HEK293T (cell line): ENCODE data around the gene EIF4EBP3.

Experiments
- ARNT ChIP-seq: fragments of 450-650 bp; IDR thresholded peaks from 2 replicates; pipeline ENCODE4 v1.6.1; 2017; ENCODE audit warnings: mild to moderate bottlenecking
- BHLHE40 ChIP-seq: fragments of 450-650 bp; IDR thresholded peaks from 2 replicates; pipeline ENCODE4 v1.6.1; 2016; ENCODE audit warnings: mild to moderate bottlenecking, moderate library complexity, borderline replicate concordance
- ELF4 ChIP-seq: fragments of 450-650 bp; IDR thresholded peaks from 2 replicates; pipeline ENCODE4 v1.6.1; 2017; ENCODE audit warnings: antibody characterized with exemption
- FOXA1 ChIP-seq: fragments of 450-650 bp; IDR thresholded peaks from 2 replicates; pipeline ENCODE4 v1.6.1; 2016; ENCODE audit warnings: mild to moderate bottlenecking
- FOXM1 ChIP-seq: fragments of 450-650 bp; IDR thresholded peaks from 2 replicates; pipeline ENCODE4 v1.6.1; 2017; ENCODE audit warnings: mild to moderate bottlenecking, borderline replicate concordance
- HDGF ChIP-seq: fragments of 450-650 bp; IDR thresholded peaks from 2 replicates; pipeline ENCODE4 v1.6.1; 2017; ENCODE audit warnings: antibody characterized with exemption, borderline replicate concordance
- LEF1 ChIP-seq: fragments of 450-650 bp; IDR thresholded peaks from 2 replicates; pipeline ENCODE4 v1.6.1; 2017; ENCODE audit warnings: mild to moderate bottlenecking, borderline replicate concordance
- NFRKB ChIP-seq: fragments of 450-650 bp; IDR thresholded peaks from 2 replicates; pipeline ENCODE4 v1.6.1; 2016; ENCODE audit warnings: mild to moderate bottlenecking, moderate library complexity
- SP1 ChIP-seq: fragments of 450-650 bp; IDR thresholded peaks from 2 replicates; pipeline ENCODE4 v1.6.1; 2017
- SUZ12 ChIP-seq: fragments of 450-650 bp; IDR thresholded peaks from 2 replicates; pipeline ENCODE4 v1.6.1; 2016; ENCODE audit warnings: mild to moderate bottlenecking
- TARDBP ChIP-seq: fragments of 450-650 bp; IDR thresholded peaks from 2 replicates; pipeline ENCODE4 v1.6.1; 2016
- ZNF384 ChIP-seq: fragments of 450-650 bp; IDR thresholded peaks from 2 replicates; pipeline ENCODE4 v1.6.1; 2016
- TF ChIP-seq, protein P1 (sequence below): fragments of 450-650 bp; IDR thresholded peaks from 2 replicates; pipeline ENCODE4 v1.6.1; 2016

- TF ChIP-seq NFRKB (no peak), SP1 (no peak), BHLHE40 (no peak), FOXM1 (no peak), LEF1 (no peak), HDGF (no peak), ARNT (no peak), FOXA1 (no peak), SUZ12 (no peak), TARDBP (no peak), ELF4 (no peak), ZNF384 (no peak)
- TF ChIP-seq, protein P1, sequence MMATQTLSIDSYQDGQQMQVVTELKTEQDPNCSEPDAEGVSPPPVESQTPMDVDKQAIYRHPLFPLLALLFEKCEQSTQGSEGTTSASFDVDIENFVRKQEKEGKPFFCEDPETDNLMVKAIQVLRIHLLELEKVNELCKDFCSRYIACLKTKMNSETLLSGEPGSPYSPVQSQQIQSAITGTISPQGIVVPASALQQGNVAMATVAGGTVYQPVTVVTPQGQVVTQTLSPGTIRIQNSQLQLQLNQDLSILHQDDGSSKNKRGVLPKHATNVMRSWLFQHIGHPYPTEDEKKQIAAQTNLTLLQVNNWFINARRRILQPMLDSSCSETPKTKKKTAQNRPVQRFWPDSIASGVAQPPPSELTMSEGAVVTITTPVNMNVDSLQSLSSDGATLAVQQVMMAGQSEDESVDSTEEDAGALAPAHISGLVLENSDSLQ, result no peak
Measured at GRCh38 chr5:140542972-140543371, 4.5 kb upstream of the EIF4EBP3 start.
